Measurements from ENCODE around the gene GADD45GIP1. TPM values are rescaled to one million over a fixed set of nuclear protein-coding genes. Genes with fewer than 3 reads are reported as not detected.

Gene GADD45GIP1
- polyA plus RNA-seq, 1 donor from 2014 or later, result 21.3 TPM

DNA sequence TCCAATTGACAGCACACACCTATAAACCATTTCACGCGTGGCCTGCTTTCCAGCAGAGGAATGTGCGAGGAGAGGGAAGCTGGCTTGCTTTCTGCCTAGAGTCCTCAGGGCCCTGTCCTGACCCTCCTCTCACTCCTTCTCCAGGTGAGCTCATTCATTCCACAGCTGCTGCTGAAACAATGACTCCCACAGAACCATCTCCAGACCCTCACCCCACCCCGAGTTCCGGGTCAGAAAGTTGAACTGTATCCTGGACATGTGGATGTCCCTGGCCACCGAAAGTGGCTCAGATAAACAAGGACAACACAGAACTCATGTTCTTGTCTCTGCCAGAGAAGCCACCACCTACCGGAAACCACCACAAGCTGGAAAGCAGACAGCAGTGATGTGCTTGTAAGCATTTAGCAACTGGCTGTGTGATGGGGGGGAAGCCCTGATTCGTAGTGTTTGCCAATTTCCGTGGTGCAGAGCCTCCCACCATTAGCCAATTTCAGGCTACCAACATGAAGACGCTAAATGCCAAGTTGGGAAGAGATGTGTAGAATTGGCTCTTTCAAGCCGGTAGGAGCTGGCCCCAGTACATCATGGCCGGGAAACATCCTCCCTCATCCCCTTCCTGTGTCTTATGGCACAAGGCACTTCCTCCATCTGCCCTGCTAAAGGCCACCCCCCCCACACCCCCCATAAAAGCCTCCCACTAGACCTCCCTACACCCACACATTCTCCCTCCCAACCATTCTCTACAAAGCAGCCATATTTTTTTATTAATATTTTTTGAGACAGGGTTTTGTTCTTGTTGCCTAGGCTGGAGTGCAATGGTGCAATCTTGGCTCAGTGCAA lies 43.0 kb downstream of the GADD45GIP1 start:
- no peaks in the 10 kb centered on the region for H4K20me1 ChIP-seq (ENCODE audit: insufficient read depth)
- no peaks in the 10 kb centered on the region for H3F3A ChIP-seq (ENCODE audit: insufficient read depth, low read length, poor library complexity, severe bottlenecking)
- no peak overlapping the region for H3K27ac ChIP-seq (ENCODE audit: low read length)
- no peaks in the 10 kb centered on the region for H3K36me3 ChIP-seq (ENCODE audit: insufficient read depth, low read length)
- no peaks in the 10 kb centered on the region for H3K9me2 ChIP-seq (ENCODE audit: insufficient read depth, low read length)
- H3K79me2 ChIP-seq (replicated peaks; ENCODE audit: insufficient read depth, low read length), result no peaks in the 10 kb centered on the region
- H2AFZ ChIP-seq (ENCODE audit: low read depth, low read length), result no peak overlapping the region
- no peak overlapping the region for H3K4me3 ChIP-seq (ENCODE audit: low read length)
- no peak overlapping the region for H3K9ac ChIP-seq (ENCODE audit: low read length)
- TF ChIP-seq RAD21 (conservative IDR thresholded peaks at IDR 0.05), result no peak
- no peak for TF ChIP-seq MXI1 (conservative IDR thresholded peaks at IDR 0.05; ENCODE audit: poor library complexity, severe bottlenecking)
- TF ChIP-seq POLR2AphosphoS5 (IDR thresholded peaks at IDR 0.05), result no peak
- TF ChIP-seq, protein P1, sequence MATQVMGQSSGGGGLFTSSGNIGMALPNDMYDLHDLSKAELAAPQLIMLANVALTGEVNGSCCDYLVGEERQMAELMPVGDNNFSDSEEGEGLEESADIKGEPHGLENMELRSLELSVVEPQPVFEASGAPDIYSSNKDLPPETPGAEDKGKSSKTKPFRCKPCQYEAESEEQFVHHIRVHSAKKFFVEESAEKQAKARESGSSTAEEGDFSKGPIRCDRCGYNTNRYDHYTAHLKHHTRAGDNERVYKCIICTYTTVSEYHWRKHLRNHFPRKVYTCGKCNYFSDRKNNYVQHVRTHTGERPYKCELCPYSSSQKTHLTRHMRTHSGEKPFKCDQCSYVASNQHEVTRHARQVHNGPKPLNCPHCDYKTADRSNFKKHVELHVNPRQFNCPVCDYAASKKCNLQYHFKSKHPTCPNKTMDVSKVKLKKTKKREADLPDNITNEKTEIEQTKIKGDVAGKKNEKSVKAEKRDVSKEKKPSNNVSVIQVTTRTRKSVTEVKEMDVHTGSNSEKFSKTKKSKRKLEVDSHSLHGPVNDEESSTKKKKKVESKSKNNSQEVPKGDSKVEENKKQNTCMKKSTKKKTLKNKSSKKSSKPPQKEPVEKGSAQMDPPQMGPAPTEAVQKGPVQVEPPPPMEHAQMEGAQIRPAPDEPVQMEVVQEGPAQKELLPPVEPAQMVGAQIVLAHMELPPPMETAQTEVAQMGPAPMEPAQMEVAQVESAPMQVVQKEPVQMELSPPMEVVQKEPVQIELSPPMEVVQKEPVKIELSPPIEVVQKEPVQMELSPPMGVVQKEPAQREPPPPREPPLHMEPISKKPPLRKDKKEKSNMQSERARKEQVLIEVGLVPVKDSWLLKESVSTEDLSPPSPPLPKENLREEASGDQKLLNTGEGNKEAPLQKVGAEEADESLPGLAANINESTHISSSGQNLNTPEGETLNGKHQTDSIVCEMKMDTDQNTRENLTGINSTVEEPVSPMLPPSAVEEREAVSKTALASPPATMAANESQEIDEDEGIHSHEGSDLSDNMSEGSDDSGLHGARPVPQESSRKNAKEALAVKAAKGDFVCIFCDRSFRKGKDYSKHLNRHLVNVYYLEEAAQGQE (IDR thresholded peaks at IDR 0.05; ENCODE audit: borderline replicate concordance), result no peak
- no peak for TF ChIP-seq SMC3 (conservative IDR thresholded peaks at IDR 0.05; ENCODE audit: poor library complexity)
- no peak for TF ChIP-seq CTCF (IDR thresholded peaks at IDR 0.05; ENCODE audit: poor library complexity, severe bottlenecking)
- no peak for TF ChIP-seq TAF1 (IDR thresholded peaks at IDR 0.05; ENCODE audit: low read depth)
- no peak for TF ChIP-seq EP300 (conservative IDR thresholded peaks at IDR 0.05; ENCODE audit: poor library complexity, severe bottlenecking)
- no peak for TF ChIP-seq EZH2 (IDR thresholded peaks at IDR 0.05; ENCODE audit: borderline replicate concordance, insufficient read depth, low read length, poor library complexity, severe bottlenecking)
- no peaks in the 10 kb centered on the region for H3K27me3 ChIP-seq (ENCODE audit: insufficient read depth, low read depth, low read length)
- no peaks in the 10 kb centered on the region for H3K9me3 ChIP-seq (ENCODE audit: low read length)
- H3K4me2 ChIP-seq (ENCODE audit: low read length), result no peak overlapping the region

DNA sequence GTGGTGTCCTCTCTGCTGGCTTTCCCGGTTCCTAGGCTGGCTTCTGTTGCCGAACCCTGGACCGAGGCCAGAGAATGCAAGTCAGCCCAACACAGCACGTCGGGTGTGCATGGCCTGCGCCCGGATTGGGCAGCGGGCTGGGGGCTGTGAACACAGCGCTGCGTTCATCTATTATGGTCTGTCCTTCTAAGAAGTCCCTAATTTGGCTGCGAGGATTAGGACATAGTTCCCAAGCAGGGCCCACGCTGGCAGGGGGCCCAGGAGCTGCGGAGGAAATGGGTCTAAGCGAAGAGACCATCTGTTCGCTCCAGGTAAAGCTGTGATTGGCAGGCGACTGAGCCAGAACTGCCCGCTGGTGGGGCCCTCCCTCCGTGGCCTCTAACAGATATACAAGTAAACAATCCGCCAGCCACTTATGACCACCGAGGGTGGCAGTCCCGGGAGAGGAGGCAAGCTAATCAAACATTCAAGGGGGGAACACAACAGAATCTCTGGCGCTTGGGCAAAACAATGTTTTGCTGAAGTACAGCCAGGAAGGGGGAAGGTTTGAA lies 43.9 kb downstream of the GADD45GIP1 start:
- Histone ChIP-seq H3K4me2 (ENCODE audit: low read length) (no peak overlapping the region), H3F3A (ENCODE audit: insufficient read depth, low read length, poor library complexity, severe bottlenecking) (no peaks in the 10 kb centered on the region), H3K9me2 (ENCODE audit: insufficient read depth, low read length) (no peaks in the 10 kb centered on the region), H3K9ac (ENCODE audit: low read length) (no peak overlapping the region), H3K4me3 (ENCODE audit: low read length) (no peak overlapping the region), H3K27ac (ENCODE audit: low read length) (no peak overlapping the region), H4K20me1 (ENCODE audit: insufficient read depth) (no peaks in the 10 kb centered on the region), H2AFZ (ENCODE audit: low read depth, low read length) (no peak overlapping the region), H3K36me3 (ENCODE audit: insufficient read depth, low read length) (no peaks in the 10 kb centered on the region), H3K27me3 (ENCODE audit: insufficient read depth, low read depth, low read length) (no peaks in the 10 kb centered on the region), H3K9me3 (ENCODE audit: low read length) (no peaks in the 10 kb centered on the region), H3K79me2 (replicated peaks; ENCODE audit: insufficient read depth, low read length) (no peaks in the 10 kb centered on the region)
- no peak for TF ChIP-seq TAF1 (IDR thresholded peaks at IDR 0.05; ENCODE audit: low read depth)
